ENCODE measurements around the gene FOXA3.

The FOXA3 gene

GRCh38 chr19:45863840-45864628, at the start of gene FOXA3:
FOXA3 (plus strand) TSS chr19:45864326; CDS start chr19:45864457, 131 bp downstream.
- DNase-seq, result peak; percentile 28 to 59

GRCh38 chr19:45814851-45815480, 49.2 kb upstream of the FOXA3 start, which contains the start of gene RSPH6A:
RSPH6A (minus strand) TSS chr19:45815308; CDS start chr19:45815176, 132 bp downstream.
- no peak for DNase-seq

- no peak for DNase-seq
Observed at GRCh38 chr19:45815481-45816216, 48.5 kb upstream of the FOXA3 start.

GRCh38 chr19:45816236-45817009, 47.7 kb upstream of the FOXA3 start:
- no peak for DNase-seq

- peak; percentile 56 to 78 for DNase-seq
Observed at GRCh38 chr19:45817010-45817724, 47.0 kb upstream of the FOXA3 start.

- DNase-seq, result peak in 1 of 2 experiments; percentile 18
Observed at GRCh38 chr19:45817725-45818301, 46.3 kb upstream of the FOXA3 start.

GRCh38 chr19:45819769-45820168, 44.4 kb upstream of the FOXA3 start:
- DNase-seq, result no peak

GRCh38 chr19:45820413-45821102, 43.6 kb upstream of the FOXA3 start:
- DNase-seq, result no peak

GRCh38 chr19:45821103-45821521, 43.0 kb upstream of the FOXA3 start:
- DNase-seq, result no peak

- DNase-seq, result no peak
Observed at GRCh38 chr19:45821570-45821969, 42.6 kb upstream of the FOXA3 start.

GRCh38 chr19:45822716-45823115, 41.4 kb upstream of the FOXA3 start:
- no peak for DNase-seq

- no peak for DNase-seq
Observed at GRCh38 chr19:45823182-45823581, 40.9 kb upstream of the FOXA3 start.

GRCh38 chr19:45824041-45824471, 40.1 kb upstream of the FOXA3 start:
- peak; percentile 56 to 76 for DNase-seq

GRCh38 chr19:45824531-45825262, 39.4 kb upstream of the FOXA3 start:
- no peak for DNase-seq

- DNase-seq, result no peak
Observed at GRCh38 chr19:45825263-45825605, 38.9 kb upstream of the FOXA3 start.

GRCh38 chr19:45825917-45826893, 37.9 kb upstream of the FOXA3 start:
- DNase-seq, result no peak

- DNase-seq, result no peak
Observed at GRCh38 chr19:45826934-45827333, 37.2 kb upstream of the FOXA3 start.

- no peak for DNase-seq
Observed at GRCh38 chr19:45827459-45828093, 36.5 kb upstream of the FOXA3 start.

GRCh38 chr19:45828523-45828922, 35.6 kb upstream of the FOXA3 start:
- no peak for DNase-seq
